Heart left ventricle (tissue), 16 donors: Measurements from ENCODE around the gene SCAANT1. TPM values are rescaled to one million over a fixed set of nuclear protein-coding genes. Genes with fewer than 3 reads are reported as not detected.

Experiments used
- ATAC-seq, 4 donors: fragments of 200-7000 bp; cut with Tn5 transposase; one replicate each; pipeline ENCODE4 v1.9.1; 2020 to 2022; ENCODE audit warnings: moderate library complexity in 4 of 4, mild to moderate bottlenecking in 3 of 4, moderate number of reproducible peaks in 1 of 4
- DNase-seq, 5 donors: peaks; one replicate each; pipeline ENCODE4 v3.0.0-alpha.2; 2020
- H3K27ac ChIP-seq, 12 donors: fragments of 200-600 bp; sonication (generic) in 4 of 12; one replicate each; pipeline versions ENCODE4 v1.5.0 to v1.8.0; 2016 to 2022; ENCODE audit warnings: mild to moderate bottlenecking in 2 of 12
- H3K27me3 ChIP-seq, 9 donors: fragments of 200-600 bp; sonication (generic) in 2 of 9; one replicate each; pipeline versions ENCODE4 v1.5.1 to v1.8.0; 2016 to 2022; ENCODE audit warnings: mild to moderate bottlenecking in 3 of 9
- H3K36me3 ChIP-seq, 9 donors: fragments of 200-600 bp; sonication (generic) in 2 of 9; one replicate each; pipeline versions ENCODE4 v1.5.0 to v1.8.0; 2018 to 2022; ENCODE audit warnings: mild to moderate bottlenecking in 2 of 9
- H3K4me1 ChIP-seq, 12 donors: fragments of 200-600 bp; sonication (generic) in 4 of 12; one replicate each; pipeline versions ENCODE4 v1.5.0 to v1.8.0; 2016 to 2022; ENCODE audit warnings: mild to moderate bottlenecking in 3 of 12
- H3K4me3 ChIP-seq, 12 donors: fragments of 200-600 bp; sonication (generic) in 4 of 12; one replicate each; pipeline versions ENCODE4 v1.5.0 to v1.8.0; 2017 to 2022; ENCODE audit warnings: mild to moderate bottlenecking in 9 of 12, moderate library complexity in 4 of 12
- H3K9me3 ChIP-seq, 12 donors: fragments of 200-600 bp; sonication (generic) in 4 of 12; one replicate each; pipeline versions ENCODE4 v1.5.0 to v1.8.0; 2016 to 2022; ENCODE audit warnings: mild to moderate bottlenecking in 1 of 12
- POLR2A ChIP-seq, 2 donors: fragments of 450-650 bp; IDR thresholded peaks; one replicate each; pipeline ENCODE4 v1.6.1; 2017; ENCODE audit warnings: antibody characterized with exemption in 2 of 2, mild to moderate bottlenecking in 2 of 2, moderate library complexity in 2 of 2
- WGBS, 4 donors: extraction: QIAGEN DNeasy Blood & Tissue Kit in 2 of 4; methylation state at CpG; one replicate each; pipeline versions ENCODE4 v1.1.5 to v1.1.7; 2013 to 2018; 5-methylcytosine and 5-hydroxymethylcytosine counted together
- intact Hi-C, 10 donors: fragments of 100-400 bp; cut with DNase I; formaldehyde crosslinking; loops; one replicate each; pipeline versions ENCODE4 v1.11.1 to v1.14.2; 2022
- polyA plus RNA-seq, 2 donors: library from polyadenylated mRNA; stranded (reverse); fragments of 200-250 nt; gene quantifications; one replicate each; pipeline ENCODE4 v1.2.3, GENCODE V29; 2013
- total RNA-seq, 9 donors: library from RNA; depleted of rRNA in 2 of 9; stranded (reverse); fragments of >200 nt in 2 of 9; fragmentation: NEBNext Ultra II Directional in 3 of 9; extraction: Animal tissue kit (Norgen Biotek cat#: 25700) in 3 of 9; gene quantifications; one replicate each; pipeline versions ENCODE4 v1.1.0 to v1.2.4, GENCODE V29; 2016 to 2023
- TF ChIP-seq, protein P1 (sequence below), 12 donors: fragments of 200-600 bp; sonication (generic) in 4 of 12; IDR thresholded peaks; one replicate each; pipeline versions ENCODE4 v1.5.0 to v1.8.0; 2018 to 2022; ENCODE audit warnings: antibody characterized with exemption in 12 of 12, mild to moderate bottlenecking in 5 of 12
- donor health status: ischemic (EF 13 %, LVEDD 7.1; RV severe dilation, severe dysfunction).
- donor health status: healthy with polysubstance abuse.
- donor health status: DM: no; HTN: yes; CAD: no.
- donor health status: DM: no; HTN: no; CAD: no.
- donor health status: ischemic (EF 25% LVEDD 6.9; RV normal size, moderate dysfunction).
- donor health status: ischemic (EF 25% LVEDD 5.7; RV mildly dilated, moderate dysfunction).
- donor health status: healthy.
- donor health status: DM: yes; HTN: yes; CAD: no.
- donor health status: ischemic (EF 35%, LVEDD 5.7; RV mildly dilated, moderate dysfunction).
- donor health status: nonischemic (EF 11% LVEDD 7.7; RV severe dilation, severe dysfunction).
- donor health status: DM: yes; HTN: yes; CAD: no.
- donor health status: PGD.
- donor health status: ischemic (EF 29% LVEDD 5.4; RV normal size, mild dysfunction).
- donor health status: nonischemic (EF 23%, LVEDD 6.1; RV moderate dilation, normal function).

The SCAANT1 gene
- total and polyA plus RNA-seq, 11 donors, result not detected

DNA sequence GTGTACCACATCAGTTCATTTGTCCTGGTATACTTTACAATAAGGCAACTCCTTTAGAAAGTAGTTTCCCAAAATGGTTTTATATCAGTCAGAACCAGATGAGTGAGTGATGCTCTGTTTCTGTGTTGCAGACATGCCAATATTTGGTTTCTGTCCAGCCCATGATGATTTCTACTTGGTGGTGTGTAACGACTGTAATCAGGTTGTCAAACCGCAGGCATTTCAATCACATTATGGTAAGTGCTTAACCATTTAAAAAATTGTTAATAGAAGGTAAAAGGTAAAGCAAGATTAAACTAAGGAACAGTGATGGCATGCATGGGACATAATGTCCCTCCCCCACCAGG, 40.0 kb upstream of the SCAANT1 start:
- Histone ChIP-seq H3K36me3 (peaks cover 0 to 23% (median 14%) of the 10 kb centered on the region in 9 donors), H3K4me1 (peaks cover 0 to 33% (median 13%) of the 10 kb centered on the region in 12 donors), H3K27ac (peak overlapping the region in 1 of 12 donors; percentile 22), H3K27me3 (no peaks in the 10 kb centered on the region), H3K9me3 (no peaks in the 10 kb centered on the region), H3K4me3 (no peak overlapping the region)
- TF ChIP-seq, protein P1, sequence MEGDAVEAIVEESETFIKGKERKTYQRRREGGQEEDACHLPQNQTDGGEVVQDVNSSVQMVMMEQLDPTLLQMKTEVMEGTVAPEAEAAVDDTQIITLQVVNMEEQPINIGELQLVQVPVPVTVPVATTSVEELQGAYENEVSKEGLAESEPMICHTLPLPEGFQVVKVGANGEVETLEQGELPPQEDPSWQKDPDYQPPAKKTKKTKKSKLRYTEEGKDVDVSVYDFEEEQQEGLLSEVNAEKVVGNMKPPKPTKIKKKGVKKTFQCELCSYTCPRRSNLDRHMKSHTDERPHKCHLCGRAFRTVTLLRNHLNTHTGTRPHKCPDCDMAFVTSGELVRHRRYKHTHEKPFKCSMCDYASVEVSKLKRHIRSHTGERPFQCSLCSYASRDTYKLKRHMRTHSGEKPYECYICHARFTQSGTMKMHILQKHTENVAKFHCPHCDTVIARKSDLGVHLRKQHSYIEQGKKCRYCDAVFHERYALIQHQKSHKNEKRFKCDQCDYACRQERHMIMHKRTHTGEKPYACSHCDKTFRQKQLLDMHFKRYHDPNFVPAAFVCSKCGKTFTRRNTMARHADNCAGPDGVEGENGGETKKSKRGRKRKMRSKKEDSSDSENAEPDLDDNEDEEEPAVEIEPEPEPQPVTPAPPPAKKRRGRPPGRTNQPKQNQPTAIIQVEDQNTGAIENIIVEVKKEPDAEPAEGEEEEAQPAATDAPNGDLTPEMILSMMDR (IDR thresholded peaks at IDR 0.05), result no peak
- no peak for TF ChIP-seq POLR2A (IDR thresholded peaks at IDR 0.05)
- intact Hi-C loops, result no loop called here
- 83 to 86% (median 85%) methylated on average over 2 of the region's 2 CpGs for WGBS, 4 donors
- DNase-seq (no peak), ATAC-seq (no peak)

DNA sequence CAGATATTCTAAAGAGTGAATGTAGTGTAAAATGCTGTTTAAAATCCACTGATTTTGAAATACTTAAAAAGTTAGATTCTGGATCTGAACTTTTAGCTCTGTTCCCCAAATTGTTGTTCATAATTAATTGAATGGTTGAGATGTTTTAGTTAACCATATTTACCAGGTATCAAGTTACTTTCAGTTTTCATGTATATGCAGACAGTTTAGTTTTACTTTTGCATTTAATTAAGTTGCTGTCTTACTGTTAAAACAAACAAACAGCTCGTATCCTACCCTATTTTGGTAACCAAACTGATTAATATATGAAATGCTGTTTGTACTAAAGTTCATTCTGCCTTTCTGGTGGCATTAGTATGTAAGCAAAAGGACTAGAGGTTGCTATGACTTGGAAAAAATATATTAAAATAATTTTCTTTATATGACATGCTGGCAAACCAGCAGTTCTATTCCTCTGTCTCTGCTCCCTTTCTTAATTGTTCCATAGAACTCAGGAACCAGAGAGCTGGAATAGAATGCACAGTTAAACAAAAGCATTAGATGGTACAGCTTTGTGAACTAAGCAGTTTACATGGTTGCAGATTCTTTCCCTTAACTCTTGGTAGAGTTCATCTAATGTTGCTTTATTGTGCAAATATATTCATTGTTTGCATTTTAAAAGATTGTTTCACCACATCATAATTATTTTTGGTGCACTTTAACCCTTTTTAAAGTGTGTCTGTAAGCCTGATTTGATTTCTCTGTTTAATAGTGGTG, 39.5 kb upstream of the SCAANT1 start:
- Histone ChIP-seq H3K36me3 (peaks cover 0 to 21% (median 14%) of the 10 kb centered on the region in 9 donors), H3K9me3 (no peaks in the 10 kb centered on the region), H3K4me3 (no peak overlapping the region), H3K27me3 (no peaks in the 10 kb centered on the region), H3K27ac (peak overlapping the region in 1 of 12 donors; percentile 22), H3K4me1 (peaks cover 0 to 33% (median 13%) of the 10 kb centered on the region in 12 donors)
- intact Hi-C loops, result no loop called here
- TF ChIP-seq POLR2A (IDR thresholded peaks at IDR 0.05), result no peak
- TF ChIP-seq, protein P1 (IDR thresholded peaks at IDR 0.05), result no peak
- DNase-seq (no peak), ATAC-seq (no peak)
- 58 to 80% (median 73%) methylated on average over 1 of the region's 1 CpG for whole genome bisulfite sequencing, 4 donors

DNA sequence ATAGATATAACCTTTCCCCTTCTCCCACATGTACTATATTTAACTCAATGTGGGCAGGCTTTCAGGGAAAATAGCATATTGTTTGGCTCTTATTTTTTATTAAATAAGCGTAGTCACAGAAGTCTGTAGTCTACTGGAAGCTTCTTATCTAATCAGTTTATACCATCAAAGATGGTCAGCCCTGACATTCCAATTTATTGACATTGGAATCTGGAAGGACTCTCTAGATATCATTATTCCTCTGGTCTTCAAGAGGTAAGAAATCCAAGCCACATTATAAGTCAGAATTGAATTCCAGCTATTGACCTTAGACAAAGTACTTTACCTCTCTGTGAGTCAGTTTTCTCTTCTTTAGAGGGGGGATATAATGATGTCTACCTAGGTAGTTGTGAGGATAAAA, 38.5 kb upstream of the SCAANT1 start:
- no peak for ATAC-seq
- no peak overlapping the region for H3K4me3 ChIP-seq
- peak overlapping the region in 1 of 12 donors; percentile 22 for H3K27ac ChIP-seq
- peaks cover 0 to 38% (median 15%) of the 10 kb centered on the region in 12 donors for H3K4me1 ChIP-seq
- intact Hi-C loops, result no loop called here
- no peaks in the 10 kb centered on the region for H3K27me3 ChIP-seq
- DNase-seq, result no peak
- TF ChIP-seq POLR2A (IDR thresholded peaks at IDR 0.05), result no peak
- TF ChIP-seq, protein P1 (IDR thresholded peaks at IDR 0.05), result no peak
- no peaks in the 10 kb centered on the region for H3K9me3 ChIP-seq
- H3K36me3 ChIP-seq, result peaks cover 0 to 21% (median 14%) of the 10 kb centered on the region in 9 donors
- WGBS, 4 donors, result 72 to 97% (median 88%) methylated on average over 1 of the region's 1 CpG

DNA sequence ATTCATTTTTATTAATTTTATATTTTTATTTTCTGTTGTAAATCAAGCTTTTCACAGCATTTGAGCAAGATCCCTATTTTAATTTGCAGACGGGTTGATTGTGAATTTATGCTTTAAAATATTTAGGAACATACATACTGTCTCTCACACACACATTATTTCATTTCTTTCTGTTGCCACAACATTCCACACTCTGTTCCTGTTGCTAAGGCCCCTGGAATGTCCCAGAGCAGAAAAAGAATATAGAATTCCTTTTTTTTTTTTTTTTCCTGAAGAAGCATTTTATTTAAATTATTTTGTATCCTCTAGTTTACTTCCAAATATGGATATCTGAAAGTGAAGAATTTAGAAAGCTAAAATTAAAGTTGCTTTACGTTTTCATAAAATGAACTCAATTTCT, 36.8 kb upstream of the SCAANT1 start:
- TF ChIP-seq, protein P1 (IDR thresholded peaks at IDR 0.05), result no peak
- TF ChIP-seq POLR2A (IDR thresholded peaks at IDR 0.05), result no peak

More for the DNA sequence above, 36.8 kb upstream of the SCAANT1 start:
- H3K4me1 ChIP-seq, result peaks cover 0 to 46% (median 27%) of the 10 kb centered on the region in 12 donors
- no peaks in the 10 kb centered on the region for H3K27me3 ChIP-seq
- intact Hi-C loops, result loop anchor here in 1 of 10 donors (5.0 kb wide), 1 partner anchor 338 kb away; no protein-coding TSS in a partner anchor
- 79 to 91% (median 82%) methylated on average over 2 of the region's 2 CpGs for WGBS, 4 donors
- H3K27ac ChIP-seq, result no peak overlapping the region
- no peak for DNase-seq
- no peak overlapping the region for H3K4me3 ChIP-seq
- no peak for ATAC-seq
- peaks cover 0 to 15% (median 12%) of the 10 kb centered on the region in 9 donors for H3K36me3 ChIP-seq
- no peaks in the 10 kb centered on the region for H3K9me3 ChIP-seq
